CD4-positive, alpha-beta T cell treated with Interferon gamma for 1 hour (primary cell): Measurements from ENCODE around the gene MAGI1.
"Not testable (repeated sequence)": the region's sequence is repeated elsewhere in the genome, so short reads cannot be mapped to it uniquely, and the experiment has no call there.

Experiments
- DNase-seq: peaks from one replicate; pipeline ENCODE4 v3.0.0-alpha.2; 2020

The MAGI1 gene

DNA sequence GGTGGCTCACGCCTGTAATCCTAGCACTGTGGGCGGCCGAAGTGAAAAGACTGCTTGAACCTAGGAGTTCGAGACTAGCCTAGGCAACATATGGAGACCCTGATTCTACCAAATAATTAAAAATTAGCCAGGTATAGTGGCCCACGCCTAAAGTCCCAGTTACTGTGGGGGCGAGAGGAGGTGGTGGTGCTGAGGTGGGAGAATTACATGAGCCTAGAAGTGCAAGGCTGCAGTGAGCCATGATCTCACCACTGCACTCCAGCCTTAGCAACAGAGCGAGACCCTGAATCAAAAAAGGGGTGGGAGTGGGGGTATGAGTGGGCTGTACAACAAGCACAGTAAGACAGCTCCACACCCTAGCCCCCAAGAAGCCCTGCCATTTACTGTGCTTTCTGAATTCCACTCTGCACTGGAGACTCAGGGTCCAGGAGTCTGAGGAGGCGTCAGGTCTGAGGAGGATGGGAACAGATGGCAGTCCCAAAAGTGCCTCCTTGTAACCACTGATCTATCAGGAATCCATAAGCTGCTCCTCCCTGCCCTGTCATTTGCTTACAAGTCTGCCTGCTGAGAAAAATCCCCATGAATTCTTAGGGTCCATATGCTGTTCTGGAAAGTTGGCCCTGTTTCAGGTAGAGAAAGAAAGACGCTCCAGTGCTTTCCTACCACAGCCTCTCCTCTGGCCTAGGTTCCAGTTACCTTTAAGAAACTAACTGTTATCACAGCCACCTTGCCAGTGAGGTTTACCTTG, 171.1 kb downstream of the MAGI1 start:
- no peak for DNase-seq

DNA sequence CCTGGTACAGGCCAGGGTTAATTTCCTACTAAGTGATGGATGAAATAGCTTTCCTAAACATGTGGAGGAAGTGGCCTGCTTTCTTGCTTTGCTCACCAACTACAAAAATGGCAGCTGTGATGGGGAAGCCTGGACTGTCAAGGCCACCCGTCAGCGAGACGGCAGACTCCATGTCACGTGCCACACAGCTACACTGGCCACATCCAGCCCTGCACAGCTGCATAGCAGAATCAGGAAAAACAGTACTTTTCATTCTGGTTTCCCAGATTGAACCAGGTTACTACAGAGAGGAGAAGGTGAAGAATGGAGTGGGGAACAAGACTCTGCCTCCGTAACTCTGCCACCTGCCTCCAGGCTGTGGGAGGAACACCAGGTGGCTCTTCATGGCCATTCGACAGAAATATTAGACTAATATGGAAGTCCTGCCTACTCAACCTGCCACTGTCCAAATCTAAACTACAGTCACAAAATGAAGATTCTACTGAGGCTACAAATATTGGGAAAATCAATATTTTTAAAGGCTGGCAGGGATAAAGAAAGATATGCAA, 174.3 kb downstream of the MAGI1 start:
- DNase-seq = no peak

DNA sequence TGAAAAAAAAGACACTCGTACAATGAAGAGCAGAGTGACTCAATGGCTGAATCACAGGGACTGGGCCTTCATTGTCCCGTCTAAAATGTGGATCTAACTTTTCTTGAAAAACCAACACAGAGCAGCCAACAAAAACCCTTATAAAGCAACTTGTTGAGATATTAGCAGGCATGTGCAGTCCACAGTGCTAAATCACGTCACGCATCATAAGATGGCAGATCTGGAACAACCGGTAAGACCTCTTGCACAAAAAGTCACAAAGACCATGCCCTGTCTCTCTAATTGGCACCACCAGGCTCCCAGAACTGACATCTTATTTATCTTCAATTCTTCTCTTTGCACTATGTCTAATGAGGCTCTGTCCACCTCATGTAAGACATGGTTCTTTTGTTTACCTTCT, 177.0 kb downstream of the MAGI1 start:
- no peak for DNase-seq

DNA sequence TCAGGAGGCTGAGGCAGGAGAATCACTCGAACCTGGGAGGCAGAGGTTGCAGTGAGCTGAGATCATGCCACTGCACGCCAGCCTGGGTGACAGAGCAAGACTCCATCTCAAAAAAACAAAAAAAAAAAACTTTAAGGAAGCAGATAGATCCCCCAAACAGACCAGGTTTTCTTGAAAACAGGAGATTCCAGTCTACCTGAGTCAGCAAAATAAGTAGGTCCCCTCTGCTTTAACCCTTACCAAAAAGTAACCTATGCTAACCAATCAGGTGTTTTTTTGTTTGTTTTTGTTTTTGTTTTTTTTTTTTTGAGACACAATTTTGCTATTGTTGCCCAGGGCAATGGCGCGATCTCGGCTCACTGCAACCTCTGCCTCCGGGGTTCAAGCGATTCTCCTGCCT, 179.1 kb downstream of the MAGI1 start:
- not testable (repeated sequence) for DNase-seq

DNA sequence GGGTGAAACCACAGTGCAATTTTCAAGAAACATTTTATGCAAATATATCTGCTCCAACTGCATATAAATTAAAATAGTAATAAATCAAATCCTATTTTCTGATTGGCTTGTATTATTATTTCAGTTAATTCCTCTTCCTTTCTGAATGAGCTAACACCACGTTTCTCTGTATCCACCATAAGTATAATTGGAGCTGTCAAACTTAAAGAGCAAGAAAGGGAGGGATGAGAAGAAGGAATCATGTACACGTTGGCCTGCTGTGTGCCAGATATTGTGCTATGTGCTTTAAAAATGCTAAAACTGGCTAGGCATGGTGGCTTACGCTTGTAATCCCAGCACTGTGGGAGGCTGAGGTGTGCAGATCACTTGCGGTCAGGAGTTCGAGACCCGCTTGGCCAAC, 180.0 kb downstream of the MAGI1 start:
- no peak for DNase-seq

DNA sequence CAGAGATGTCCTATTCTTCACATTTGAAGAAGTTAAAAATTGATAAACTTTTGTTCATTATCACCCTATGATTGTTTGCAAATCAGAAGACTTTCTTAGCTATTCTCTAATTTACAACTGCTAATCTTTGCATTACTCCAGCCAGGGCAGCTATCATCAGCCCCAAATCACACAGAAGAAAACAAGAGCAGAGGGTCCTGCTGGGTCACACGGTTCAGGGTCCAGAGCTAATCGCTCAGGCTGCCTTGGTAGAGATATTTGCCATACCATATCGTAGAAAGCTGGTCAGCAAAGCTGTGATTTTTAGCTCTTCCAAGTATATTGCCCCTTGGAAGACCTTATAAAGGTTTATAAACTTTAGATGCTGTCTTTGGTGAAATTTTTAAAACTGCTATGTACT, 181.4 kb downstream of the MAGI1 start:
- DNase-seq = no peak

DNA sequence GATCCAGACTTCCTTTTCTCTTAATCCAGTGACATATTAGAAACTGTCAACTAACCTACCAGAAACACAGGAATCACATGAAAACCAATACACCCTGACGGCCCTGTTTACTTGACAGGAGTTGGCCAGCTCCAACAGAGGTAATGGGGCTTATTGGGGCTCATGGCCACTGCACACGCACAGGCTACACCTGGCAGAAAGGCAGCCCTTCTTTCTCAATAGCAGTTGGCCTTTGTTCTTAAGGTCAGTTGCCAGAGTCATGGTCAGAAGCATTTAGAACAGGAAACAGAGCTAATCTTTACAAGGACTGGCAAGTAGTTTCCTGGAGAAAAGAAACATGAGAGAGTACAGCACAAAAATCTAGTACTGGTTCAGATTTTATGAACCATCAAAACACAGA, 181.8 kb downstream of the MAGI1 start:
- DNase-seq = no peak

DNA sequence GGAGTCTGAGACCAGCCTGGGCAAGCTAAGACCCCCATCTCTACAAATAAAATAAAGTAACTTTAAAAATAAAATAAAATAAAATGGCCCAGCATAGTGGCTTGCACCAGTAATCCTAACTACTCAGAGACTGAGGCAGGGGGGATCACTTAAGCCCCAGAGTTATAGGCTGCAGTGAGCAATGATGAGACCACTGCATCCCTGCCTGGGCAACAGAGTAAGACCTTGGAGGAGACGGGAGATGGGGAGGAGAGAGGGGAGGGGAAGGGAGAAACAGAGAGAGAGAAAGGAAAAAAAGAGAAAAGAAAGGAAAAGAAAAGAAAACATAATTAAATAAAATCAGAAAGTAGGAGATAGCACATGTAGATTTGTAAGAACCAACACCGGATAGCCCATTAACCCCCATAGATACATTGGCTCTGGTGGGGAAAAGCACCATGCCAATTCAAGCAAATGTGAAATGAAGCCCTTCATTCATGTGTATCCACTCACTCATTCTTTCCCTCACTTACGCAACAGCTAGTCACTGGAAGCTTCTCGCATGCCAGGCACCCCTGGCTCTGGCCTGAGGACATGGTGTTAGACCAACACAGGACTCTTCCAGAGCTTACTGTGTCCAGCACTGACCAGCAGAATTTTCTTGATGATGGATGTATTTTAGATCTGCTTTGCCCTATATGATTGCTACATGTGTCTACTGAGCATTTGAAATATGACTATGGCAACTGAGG, 183.2 kb downstream of the MAGI1 start:
- DNase-seq = no peak

DNA sequence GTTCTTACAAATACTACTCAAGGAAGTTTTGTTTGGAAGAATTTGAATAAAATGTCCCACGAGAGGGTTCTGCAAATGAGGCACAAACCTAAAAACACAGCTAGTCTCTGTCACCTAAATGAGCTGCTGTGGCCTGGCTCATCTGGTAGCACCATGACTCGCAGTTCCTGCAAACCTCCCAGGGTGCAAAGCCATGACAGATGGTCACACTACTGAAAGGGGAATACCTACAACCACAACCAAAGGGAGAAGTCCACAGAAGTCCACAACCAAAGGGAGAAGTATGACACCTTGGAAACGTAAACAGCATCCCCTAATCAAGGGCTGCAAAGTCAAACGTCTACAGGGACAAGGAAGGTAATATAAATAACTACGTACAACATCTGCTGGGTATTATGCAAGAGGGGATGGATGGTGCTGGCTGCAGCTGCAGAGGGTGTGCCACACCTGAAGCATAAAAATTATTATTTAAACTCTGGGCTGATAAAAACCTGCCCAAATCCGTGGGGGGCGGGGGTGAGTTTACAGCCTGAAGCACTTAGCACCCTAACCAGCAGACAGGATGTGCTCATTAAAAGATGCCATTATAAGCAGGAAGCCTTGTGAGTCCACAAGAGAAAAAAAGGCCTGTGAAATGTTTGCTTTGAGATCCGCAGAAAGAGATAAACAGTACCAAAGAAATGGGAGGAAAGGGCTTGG, 184.0 kb downstream of the MAGI1 start:
- no peak for DNase-seq

DNA sequence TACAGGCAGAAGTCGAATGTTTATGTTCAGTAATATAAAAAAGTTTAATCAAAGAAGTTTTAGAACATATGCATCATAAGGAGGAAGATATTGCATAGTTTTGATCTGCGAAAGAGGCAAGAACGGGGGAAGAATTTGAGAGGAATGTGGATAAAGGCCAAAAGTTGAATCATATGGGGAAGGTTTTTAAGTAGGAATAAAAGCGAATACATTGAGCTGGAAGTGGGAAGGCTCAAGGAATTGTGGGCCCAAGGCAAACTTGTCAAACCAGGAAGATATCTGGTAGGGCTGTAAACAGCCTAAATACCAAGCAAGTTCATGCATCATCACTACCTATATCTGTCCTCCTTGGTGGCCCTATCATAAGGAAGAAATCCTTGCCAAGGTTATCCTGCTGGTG, 186.9 kb downstream of the MAGI1 start:
- DNase-seq = no peak

DNA sequence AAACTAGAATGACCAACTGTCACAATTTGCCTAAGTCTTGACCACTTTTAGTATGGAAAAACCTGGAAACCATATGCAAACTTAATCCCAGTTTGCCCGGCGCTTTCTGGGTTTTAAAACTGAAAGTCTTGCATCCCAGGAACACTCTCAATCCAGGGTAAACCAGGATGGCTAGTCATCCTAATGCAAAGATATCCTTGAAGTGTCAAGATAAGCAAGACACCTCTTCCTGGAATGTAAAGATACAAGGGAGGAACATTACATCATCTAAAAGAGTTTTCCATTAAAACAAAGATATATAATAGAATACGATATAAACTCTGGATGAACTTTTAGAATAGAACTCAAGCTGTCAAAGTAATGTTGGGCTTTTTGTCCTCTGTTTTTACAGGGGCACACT, 188.5 kb downstream of the MAGI1 start:
- DNase-seq = no peak

DNA sequence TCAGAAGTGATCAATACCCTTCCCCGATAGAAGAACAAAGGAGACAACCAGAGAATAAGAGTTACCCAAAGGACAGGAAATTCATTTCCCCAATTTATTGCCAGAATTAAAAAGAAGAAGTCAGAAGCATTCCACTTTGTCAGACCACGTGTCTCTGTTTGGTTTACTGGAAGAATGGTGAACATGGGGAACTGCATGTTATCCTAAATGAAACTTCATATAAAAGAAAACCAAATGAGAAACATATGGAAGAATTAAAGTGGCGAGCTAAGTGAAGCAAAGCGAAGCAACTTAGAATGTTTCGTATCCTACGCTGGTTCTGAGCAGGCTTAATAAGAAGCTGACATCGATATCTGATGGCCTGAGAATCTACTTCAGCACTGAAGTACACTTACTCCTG, 190.7 kb downstream of the MAGI1 start:
- no peak for DNase-seq

DNA sequence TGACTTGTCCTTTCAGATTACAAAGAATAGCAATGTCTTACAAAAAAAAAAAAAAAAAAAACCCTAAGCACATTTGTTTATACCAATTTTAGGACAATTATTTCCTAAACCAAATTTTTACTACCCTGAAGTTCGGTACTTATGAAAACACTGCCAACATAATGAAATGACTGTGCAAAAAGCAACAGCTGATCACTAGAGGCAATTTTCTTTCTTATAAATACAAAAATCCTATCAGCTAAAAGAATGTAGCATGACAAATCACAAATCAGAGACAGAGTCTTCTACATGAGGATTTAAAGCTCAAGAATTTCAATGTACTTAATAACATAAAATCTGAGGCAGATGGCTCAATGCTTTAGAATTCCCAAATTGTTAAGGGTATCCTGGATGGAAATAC, 191.8 kb downstream of the MAGI1 start:
- no peak for DNase-seq

DNA sequence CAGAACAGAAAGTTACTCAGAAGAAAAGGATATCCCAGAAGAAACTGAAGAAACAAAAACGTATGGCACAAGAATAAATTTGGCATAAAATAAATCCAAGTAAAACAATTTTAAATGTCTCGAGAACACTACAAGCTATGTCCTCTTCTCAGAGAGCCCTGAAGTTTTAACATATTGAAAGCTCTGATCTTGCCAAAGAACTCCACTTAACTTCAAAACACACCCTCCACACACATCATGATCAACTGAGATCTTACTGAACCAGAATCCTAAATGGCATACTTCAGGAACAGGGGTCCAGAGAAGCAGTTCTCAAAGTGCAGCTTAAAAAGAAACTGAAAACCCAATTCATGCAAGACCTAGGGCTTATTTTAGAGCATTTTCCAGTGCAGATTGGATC, 194.3 kb downstream of the MAGI1 start:
- no peak for DNase-seq

DNA sequence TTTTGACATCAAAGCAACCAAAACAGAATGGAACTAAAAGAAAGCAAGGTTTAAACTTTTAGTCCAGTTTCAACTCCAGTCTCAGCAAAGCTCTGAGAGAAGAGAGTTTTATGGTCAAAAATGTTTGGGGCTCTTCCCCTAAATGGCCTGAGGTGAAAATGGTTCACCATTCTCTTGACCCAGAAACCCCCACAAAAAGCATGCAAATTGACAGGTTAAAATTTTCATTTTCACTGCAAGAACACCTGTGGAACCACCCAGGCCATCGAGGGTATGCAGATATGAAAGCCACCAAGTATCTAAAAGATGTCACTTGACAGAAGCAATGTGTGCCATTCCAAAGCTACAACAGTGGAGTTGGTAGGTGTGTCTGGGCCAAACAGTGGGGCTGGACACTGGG, 195.0 kb downstream of the MAGI1 start:
- DNase-seq = no peak

DNA sequence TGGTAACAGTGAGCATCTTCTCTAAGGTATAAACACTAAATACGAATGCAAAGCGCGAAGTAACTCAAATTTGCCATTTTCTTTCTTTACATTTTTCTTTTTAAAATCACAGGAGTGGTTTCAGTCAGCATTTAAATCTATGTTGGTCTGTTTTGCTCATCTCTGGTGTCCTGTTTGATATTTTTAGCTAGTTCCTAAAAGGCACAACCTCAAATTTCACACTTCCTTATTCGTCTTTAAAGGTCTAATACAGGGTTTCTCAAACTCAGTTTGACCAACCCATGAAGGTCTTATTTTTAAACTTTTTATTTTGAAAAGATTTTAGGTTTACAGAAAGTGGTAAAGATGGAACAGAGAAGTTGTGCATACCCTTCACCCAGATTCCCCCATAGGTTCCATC, 201.1 kb downstream of the MAGI1 start:
- no peak for DNase-seq

DNA sequence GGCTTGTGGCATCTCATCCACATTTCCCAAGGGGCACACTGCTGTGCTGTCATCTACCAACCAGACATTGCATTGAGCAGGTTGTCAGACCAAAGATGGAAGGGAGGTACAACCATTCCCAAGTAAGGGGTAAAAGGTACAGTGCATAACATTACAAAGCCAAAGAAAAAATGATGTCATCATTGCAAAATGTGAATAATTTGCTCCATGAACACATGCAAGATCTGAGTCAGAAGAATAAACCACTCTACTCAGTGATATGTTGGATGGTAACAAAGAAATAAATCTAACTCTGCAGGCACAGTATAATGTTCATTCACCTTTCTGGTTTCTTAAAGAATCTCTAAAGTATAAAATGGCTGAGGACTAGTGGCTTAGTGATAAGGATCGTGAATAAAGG, 202.7 kb downstream of the MAGI1 start:
- DNase-seq = no peak

DNA sequence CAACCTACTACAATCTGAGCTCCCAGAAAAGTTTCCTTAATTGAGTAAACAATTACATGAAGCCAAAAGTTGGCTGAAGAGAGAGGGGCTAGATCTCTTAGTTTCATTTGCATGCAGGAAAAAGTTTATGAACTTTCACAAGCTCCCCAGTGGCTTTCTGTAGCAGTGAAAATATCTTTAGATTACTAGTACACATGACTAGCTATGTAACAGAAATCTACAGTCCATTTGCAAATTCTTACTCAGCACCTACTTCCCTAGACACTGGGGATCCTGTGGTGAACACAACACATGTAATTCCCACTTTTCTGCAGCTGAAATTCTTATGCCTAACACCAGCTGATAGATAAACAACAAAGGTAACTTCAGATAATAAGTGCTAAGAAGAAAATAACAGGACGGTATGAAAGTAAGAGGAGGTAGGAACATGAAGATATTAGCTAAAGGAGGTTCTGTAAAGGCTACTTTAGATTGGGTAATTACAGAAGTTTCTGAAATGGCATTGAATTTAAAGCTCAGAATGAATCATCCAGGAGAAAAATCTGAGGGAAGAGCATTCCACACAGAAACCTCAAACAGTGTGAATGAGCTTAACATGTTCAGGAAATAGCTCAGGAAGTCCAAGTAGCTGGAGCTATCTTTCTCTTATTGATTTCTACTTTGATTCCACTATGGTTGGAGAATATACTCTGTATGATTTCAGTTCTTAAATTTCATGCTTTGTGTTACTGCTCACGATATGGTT, 204.8 kb downstream of the MAGI1 start:
- DNase-seq = no peak

DNA sequence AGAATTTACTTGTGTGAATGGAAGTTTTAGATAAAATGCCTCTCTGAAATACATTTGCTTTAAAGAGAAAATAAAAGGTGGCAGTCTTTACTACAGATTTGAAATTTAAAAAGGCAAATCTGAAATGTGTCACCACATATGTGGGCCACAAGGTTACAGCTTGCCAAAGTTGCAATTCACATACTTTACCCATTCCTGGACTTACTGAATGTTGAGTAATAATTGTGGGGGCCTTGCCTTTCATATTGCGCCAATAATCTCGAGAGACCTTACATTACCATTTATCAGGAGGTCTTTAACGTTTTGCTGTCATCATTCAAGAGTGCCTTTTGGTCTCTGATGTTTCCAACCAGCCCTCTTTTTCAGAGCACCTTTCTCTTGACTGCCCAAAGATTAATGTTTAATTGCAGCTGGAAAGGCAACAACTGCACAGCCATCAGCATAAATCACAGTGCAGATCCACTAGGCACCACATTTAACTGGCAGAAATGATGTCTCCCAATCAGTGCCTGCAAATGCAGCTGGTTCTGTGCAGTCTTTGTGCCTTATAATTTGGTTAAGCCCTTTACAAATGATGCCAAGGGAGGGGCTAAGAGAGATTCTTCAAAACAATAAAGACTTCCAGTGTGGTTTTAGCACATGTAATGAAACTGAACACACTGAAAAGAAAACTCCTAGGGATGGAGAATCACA, 206.8 kb downstream of the MAGI1 start:
- DNase-seq = no peak

DNA sequence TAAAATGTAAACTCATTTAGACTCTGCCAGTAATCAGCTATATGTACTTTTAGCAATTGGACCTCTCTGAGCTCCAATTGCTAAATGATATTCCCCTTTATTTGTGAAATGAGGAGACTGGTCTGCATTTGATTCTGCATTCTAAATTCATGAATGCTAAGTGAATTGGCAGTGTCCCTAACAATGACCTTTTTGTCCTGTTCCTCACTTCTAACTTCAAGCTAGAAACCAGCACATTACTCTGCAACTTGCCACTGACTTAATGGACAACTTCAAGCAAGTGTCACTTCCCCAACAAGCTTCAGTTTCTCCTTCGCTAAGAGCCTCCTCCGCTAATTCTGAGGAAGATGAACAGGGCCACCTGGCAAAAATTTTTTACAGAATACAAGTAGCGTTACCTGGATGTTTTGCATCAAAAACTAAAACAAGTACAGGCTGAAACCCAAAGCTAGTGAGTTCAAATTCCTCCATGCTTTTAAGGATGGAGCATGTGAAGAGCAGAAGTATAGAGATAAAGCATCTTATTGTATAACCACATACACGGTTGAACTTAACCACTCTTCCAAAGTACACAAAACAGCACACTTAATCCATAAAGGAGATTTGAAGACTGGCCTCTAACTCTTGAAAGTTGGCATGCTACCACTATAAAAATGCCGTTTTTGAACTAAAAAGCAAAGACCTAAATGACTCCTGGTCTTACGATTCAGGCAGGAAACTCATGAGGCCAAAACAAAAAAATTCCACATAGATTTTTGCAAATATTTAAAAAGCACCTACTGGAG, 207.6 kb downstream of the MAGI1 start:
- DNase-seq = no peak

DNA sequence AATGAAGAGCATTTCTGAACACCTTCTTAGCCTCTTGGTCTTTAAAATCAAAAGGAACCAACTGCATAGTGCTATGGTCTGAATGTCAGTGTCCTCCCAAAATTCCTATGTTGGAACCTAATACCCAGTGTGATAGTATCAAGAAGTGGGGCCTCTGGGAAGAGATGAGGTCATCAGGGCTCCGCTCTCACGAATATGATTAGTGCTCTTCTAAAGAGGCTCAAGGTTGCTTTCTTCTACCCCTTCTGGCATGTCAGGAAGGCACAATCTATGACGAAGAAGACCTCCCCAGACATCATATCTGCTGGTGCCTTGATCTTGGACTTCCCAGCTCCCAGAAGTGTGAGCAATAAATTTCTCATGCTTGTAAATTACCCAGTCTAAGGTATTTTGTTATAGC, 209.5 kb downstream of the MAGI1 start:
- no peak for DNase-seq

DNA sequence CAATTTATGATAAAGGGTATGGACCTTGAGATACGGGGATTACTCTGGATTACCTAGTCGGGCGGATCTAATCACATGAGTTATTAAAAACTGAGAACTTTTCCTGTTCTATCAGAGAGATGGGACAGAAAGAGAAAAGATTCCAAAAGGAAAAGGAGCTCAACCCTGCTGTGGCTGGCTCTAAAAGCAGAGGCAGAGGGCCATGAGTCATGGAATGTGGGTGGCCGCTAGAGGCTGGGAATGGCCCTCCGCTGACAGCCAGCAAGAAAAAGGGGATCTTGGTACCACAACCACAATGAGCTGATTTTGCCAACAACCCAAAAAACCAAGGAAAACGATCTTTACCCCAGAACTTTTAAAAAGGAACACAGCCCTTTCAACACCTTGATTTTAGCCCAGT, 210.0 kb downstream of the MAGI1 start:
- no peak for DNase-seq
